Activated T-cell treated with anti-CD3 and anti-CD28 coated beads, Interleukin-2, amount 50 U/mL, for 72 hours (primary cell): Measurements from ENCODE around the gene CACHD1. TPM values are rescaled to one million over a fixed set of nuclear protein-coding genes. Genes with fewer than 3 reads are reported as not detected.
A peak's percentile ranks its signal among the peaks of the same experiment; 100 is the strongest.

Source experiments
- ATAC-seq, 2 donors: fragments of 150-1000 bp; cut with Tn5 transposase; replicated peaks in 1 of 2; 2 replicates each; pipeline ENCODE4 v1.10.0; 2021; ENCODE audit warnings: moderate library complexity in 2 of 2, mild to moderate bottlenecking in 1 of 2
- DNase-seq, 2 donors: peaks; one replicate each; pipeline ENCODE4 v3.0.0; 2021 to 2022; ENCODE audit warnings: mixed read lengths in 1 of 2
- H3K27ac Mint-ChIP-seq: one replicate; pipeline ENCODE4 v1.8.0; 2022; ENCODE audit warnings: mild to moderate bottlenecking, moderate library complexity, mixed read lengths
- H3K27me3 Mint-ChIP-seq: one replicate; pipeline ENCODE4 v1.8.0; 2022; ENCODE audit warnings: low read depth, mixed read lengths
- H3K36me3 Mint-ChIP-seq, 2 donors: one replicate each; pipeline ENCODE4 v1.8.0; 2022; ENCODE audit warnings: mixed read lengths in 2 of 2, mild to moderate bottlenecking in 1 of 2; ENCODE audit not compliant: insufficient read depth in 2 of 2
- H3K4me1 Mint-ChIP-seq: one replicate; pipeline ENCODE4 v1.8.0; 2022; ENCODE audit warnings: low read depth, mixed read lengths
- H3K4me3 Mint-ChIP-seq, 2 donors: one replicate each; pipeline ENCODE4 v1.8.0; 2022; ENCODE audit warnings: mild to moderate bottlenecking in 2 of 2, mixed read lengths in 2 of 2, moderate library complexity in 2 of 2
- H3K9me3 Mint-ChIP-seq, 2 donors: one replicate each; pipeline ENCODE4 v1.8.0; 2022; ENCODE audit warnings: mixed read lengths in 2 of 2
- total RNA-seq, 2 donors: library from RNA; stranded (reverse); gene quantifications; one replicate each; pipeline ENCODE4 v1.2.3, GENCODE V29; 2022

CACHD1 gene
- total RNA-seq: 1 to 10 TPM; 1.6 to 3.7 TPM

DNA sequence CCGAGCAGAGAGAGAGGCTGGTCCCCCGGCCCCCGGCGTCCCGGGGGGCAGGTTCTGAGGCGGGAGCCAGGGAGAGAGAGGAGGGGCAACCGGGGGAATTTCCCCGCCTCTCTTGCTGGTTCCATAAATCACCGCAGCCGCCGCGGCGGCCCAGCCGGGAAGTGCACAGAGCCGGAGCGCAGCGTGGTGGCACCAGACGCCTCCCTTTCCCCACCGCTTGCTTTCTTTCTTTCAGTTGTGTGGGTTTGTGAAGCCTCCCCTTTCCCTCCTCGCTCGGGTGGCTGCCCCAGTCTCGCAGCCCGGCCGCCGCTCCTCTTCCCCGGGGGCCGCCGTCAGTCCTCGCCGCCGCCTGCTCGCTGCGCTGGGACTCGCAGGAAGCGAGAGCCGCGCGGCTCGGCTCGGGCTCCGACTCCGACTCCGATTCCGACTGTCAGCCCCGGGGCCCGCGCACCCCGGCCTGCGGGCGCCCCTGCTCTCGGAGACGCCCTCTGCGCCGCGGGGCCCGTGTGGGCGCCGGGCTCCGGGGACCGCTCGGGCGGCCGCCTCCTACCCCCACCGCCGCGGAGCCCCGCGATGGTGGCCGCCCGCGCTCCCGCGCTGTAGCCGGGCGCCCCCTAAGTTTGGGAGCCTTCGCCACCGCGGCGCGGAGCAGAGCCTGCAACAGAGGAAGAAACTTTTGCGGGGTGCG lies at the start of gene CACHD1:
Gene CACHD1, plus strand, starts transcription at position 153 of the 688 bp plus-strand sequence. CDS start 616 bp downstream, outside the sequence.
- peak; percentile 80 to 82 for ATAC-seq
- Mint-ChIP-seq H3K9me3 (no peaks in the 10 kb centered on the region), H3K27ac (no peak within 1 kb of the TSS), H3K4me3 (peak within 1 kb of the TSS; percentile 79 to 93), H3K36me3 (peaks cover 0 to 1% of the 10 kb centered on the region in 2 donors), H3K27me3 (peaks cover 42% of the 10 kb centered on the region), H3K4me1 (peaks cover 17% of the 10 kb centered on the region)
- DNase-seq: peak; percentile 66 to 75

- DNase-seq: no peak
- no peak overlapping the region for H3K4me3 Mint-ChIP-seq
Measured at GRCh38 chr1:64421377-64421776, 48.6 kb upstream of the CACHD1 start.

GRCh38 chr1:64423526-64423925 lies 46.4 kb upstream of the CACHD1 start:
- Mint-ChIP-seq H3K4me1 (no peaks in the 10 kb centered on the region), H3K9me3 (no peaks in the 10 kb centered on the region), H3K27ac (no peak overlapping the region)

More at GRCh38 chr1:64421377-64421776, 48.6 kb upstream of the CACHD1 start:
- H3K27ac Mint-ChIP-seq: no peak overlapping the region
- no peaks in the 10 kb centered on the region for H3K9me3 Mint-ChIP-seq
- no peaks in the 10 kb centered on the region for H3K36me3 Mint-ChIP-seq
- H3K27me3 Mint-ChIP-seq: no peaks in the 10 kb centered on the region
- no peaks in the 10 kb centered on the region for H3K4me1 Mint-ChIP-seq
- ATAC-seq: no peak

GRCh38 chr1:64424412-64424811 lies 45.5 kb upstream of the CACHD1 start:
- H3K36me3 Mint-ChIP-seq: no peaks in the 10 kb centered on the region
- H3K27me3 Mint-ChIP-seq: no peaks in the 10 kb centered on the region
- no peak overlapping the region for H3K4me3 Mint-ChIP-seq
- H3K4me1 Mint-ChIP-seq: no peaks in the 10 kb centered on the region
- ATAC-seq: no peak
- no peak for DNase-seq
- no peaks in the 10 kb centered on the region for H3K9me3 Mint-ChIP-seq
- no peak overlapping the region for H3K27ac Mint-ChIP-seq

More at GRCh38 chr1:64423526-64423925, 46.4 kb upstream of the CACHD1 start:
- Mint-ChIP-seq H3K27me3 (no peaks in the 10 kb centered on the region), H3K4me3 (no peak overlapping the region), H3K36me3 (no peaks in the 10 kb centered on the region)
- no peak for ATAC-seq
- no peak for DNase-seq

DNA sequence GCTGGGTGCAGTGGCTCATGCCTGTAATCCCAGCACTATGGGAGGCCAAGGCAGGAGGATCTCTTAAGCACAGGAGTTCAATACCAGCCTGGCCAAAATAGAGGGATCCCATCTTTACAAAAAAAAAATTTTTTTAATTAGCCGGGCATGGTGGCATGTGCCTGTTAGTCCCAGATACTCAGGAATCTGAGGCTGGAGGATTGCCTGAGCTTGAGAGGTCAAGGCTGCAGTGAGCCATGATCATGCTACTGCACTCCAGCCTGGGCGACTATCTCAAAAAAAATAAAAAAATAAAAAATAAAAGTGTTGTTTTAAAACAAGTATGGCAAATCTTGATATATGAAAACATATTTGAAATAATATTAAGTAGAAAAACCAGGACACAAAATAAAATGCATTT lies 44.4 kb upstream of the CACHD1 start:
- H3K4me1 Mint-ChIP-seq: no peaks in the 10 kb centered on the region
- no peaks in the 10 kb centered on the region for H3K36me3 Mint-ChIP-seq
- H3K27me3 Mint-ChIP-seq: no peaks in the 10 kb centered on the region
- H3K9me3 Mint-ChIP-seq: no peaks in the 10 kb centered on the region
- no peak for ATAC-seq
- H3K4me3 Mint-ChIP-seq: no peak overlapping the region
- no peak overlapping the region for H3K27ac Mint-ChIP-seq
- no peak for DNase-seq

GRCh38 chr1:64426681-64427080 lies 43.2 kb upstream of the CACHD1 start:
- no peaks in the 10 kb centered on the region for H3K27me3 Mint-ChIP-seq
- no peak for DNase-seq
- no peaks in the 10 kb centered on the region for H3K36me3 Mint-ChIP-seq
- ATAC-seq: no peak
- H3K9me3 Mint-ChIP-seq: no peaks in the 10 kb centered on the region
- no peak overlapping the region for H3K27ac Mint-ChIP-seq
- no peak overlapping the region for H3K4me3 Mint-ChIP-seq
- H3K4me1 Mint-ChIP-seq: no peaks in the 10 kb centered on the region

DNA sequence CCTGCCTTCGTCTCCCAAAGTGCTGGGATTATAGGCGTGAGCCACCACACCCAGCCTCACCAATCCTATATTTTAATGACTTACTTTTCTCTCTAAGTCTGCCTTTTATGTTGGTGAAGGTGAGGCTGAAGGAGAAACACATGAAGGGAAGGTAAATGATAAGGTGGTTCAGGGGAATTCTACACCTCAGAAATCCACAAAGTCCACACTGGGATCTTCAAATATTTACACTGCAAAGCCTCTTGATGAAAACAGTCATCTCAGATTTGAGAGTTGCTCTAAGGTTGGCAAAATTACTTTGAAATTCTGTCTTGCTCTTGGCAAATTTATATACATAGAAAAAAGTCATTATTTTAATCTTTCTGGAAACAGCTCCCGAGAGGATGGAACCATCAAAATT lies 42.0 kb upstream of the CACHD1 start:
- no peak for DNase-seq

DNA sequence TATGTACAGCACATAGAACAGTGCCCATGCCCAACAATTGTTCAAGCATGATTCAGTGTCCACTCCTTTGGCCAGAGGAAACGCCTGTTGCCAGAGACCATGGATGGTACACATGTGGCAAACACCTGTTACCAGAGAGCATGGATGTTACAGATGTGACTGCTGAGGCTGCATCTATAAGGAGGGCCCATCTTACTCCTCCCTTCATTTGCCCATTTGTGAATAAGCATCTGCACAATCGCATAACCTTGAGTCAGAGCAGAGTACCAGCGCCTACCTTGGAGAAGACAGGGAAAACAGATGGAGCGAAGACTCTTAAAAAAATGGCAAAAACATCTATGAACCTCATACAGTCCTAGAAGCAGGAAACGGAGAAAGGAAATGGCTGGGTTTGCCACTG lies 36.6 kb upstream of the CACHD1 start:
- no peak overlapping the region for H3K27ac Mint-ChIP-seq
- no peak overlapping the region for H3K4me3 Mint-ChIP-seq
- no peak for ATAC-seq
- no peaks in the 10 kb centered on the region for H3K36me3 Mint-ChIP-seq
- no peak for DNase-seq
- no peaks in the 10 kb centered on the region for H3K4me1 Mint-ChIP-seq
- no peaks in the 10 kb centered on the region for H3K27me3 Mint-ChIP-seq
- no peaks in the 10 kb centered on the region for H3K9me3 Mint-ChIP-seq

More for the DNA sequence above, 42.0 kb upstream of the CACHD1 start:
- Mint-ChIP-seq H3K27me3 (no peaks in the 10 kb centered on the region), H3K27ac (no peak overlapping the region), H3K4me3 (no peak overlapping the region), H3K4me1 (no peaks in the 10 kb centered on the region), H3K9me3 (no peaks in the 10 kb centered on the region), H3K36me3 (no peaks in the 10 kb centered on the region)
- no peak for ATAC-seq

- H3K27me3 Mint-ChIP-seq: no peaks in the 10 kb centered on the region
- no peak overlapping the region for H3K4me3 Mint-ChIP-seq
- H3K36me3 Mint-ChIP-seq: no peaks in the 10 kb centered on the region
- no peak for ATAC-seq
- DNase-seq: no peak
- H3K27ac Mint-ChIP-seq: no peak overlapping the region
- no peaks in the 10 kb centered on the region for H3K4me1 Mint-ChIP-seq
- no peaks in the 10 kb centered on the region for H3K9me3 Mint-ChIP-seq
Measured at GRCh38 chr1:64433747-64434146, 36.2 kb upstream of the CACHD1 start.

- Mint-ChIP-seq H3K4me1 (no peaks in the 10 kb centered on the region), H3K27ac (no peak overlapping the region), H3K9me3 (no peaks in the 10 kb centered on the region), H3K4me3 (no peak overlapping the region), H3K27me3 (no peaks in the 10 kb centered on the region), H3K36me3 (no peaks in the 10 kb centered on the region)
- DNase-seq (no peak), ATAC-seq (no peak)
Measured at GRCh38 chr1:64435000-64435399, 34.9 kb upstream of the CACHD1 start.

DNA sequence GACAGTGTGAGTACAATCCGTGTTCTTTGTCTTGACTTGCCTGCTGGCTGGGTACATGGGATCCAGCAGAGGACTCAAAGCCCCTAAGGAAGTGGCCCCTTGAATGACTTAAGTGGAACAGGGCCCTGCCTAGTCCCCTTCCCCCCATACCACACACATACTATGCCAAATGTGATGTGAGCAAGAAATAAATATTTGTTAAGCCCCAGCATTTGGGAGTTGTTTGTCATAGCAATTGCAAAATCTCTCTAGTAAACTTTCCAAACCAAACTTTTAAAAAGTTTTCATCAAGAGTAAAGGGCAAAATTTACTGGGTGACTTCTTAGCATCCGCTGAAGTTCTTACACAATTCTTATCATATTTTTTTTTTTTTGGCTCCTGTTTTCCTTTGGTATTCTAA lies 32.5 kb upstream of the CACHD1 start:
- H3K4me1 Mint-ChIP-seq: no peaks in the 10 kb centered on the region
- no peaks in the 10 kb centered on the region for H3K9me3 Mint-ChIP-seq
- H3K36me3 Mint-ChIP-seq: no peaks in the 10 kb centered on the region
- no peak for ATAC-seq
- H3K27me3 Mint-ChIP-seq: no peaks in the 10 kb centered on the region
- H3K27ac Mint-ChIP-seq: no peak overlapping the region
- DNase-seq: no peak
- no peak overlapping the region for H3K4me3 Mint-ChIP-seq

- H3K4me3 Mint-ChIP-seq: no peak overlapping the region
- H3K27me3 Mint-ChIP-seq: no peaks in the 10 kb centered on the region
- no peaks in the 10 kb centered on the region for H3K36me3 Mint-ChIP-seq
- peaks cover 0 to 2% of the 10 kb centered on the region in 2 donors for H3K9me3 Mint-ChIP-seq
- ATAC-seq (no peak), DNase-seq (no peak)
- H3K4me1 Mint-ChIP-seq: no peaks in the 10 kb centered on the region
- no peak overlapping the region for H3K27ac Mint-ChIP-seq
Measured at GRCh38 chr1:64440183-64440826, 29.6 kb upstream of the CACHD1 start.

GRCh38 chr1:64451440-64451839 lies 18.5 kb upstream of the CACHD1 start:
- no peaks in the 10 kb centered on the region for H3K27me3 Mint-ChIP-seq
- no peaks in the 10 kb centered on the region for H3K36me3 Mint-ChIP-seq
- H3K4me3 Mint-ChIP-seq: no peak overlapping the region
- no peak overlapping the region for H3K27ac Mint-ChIP-seq
- ATAC-seq (no peak), DNase-seq (no peak)
- H3K9me3 Mint-ChIP-seq: no peaks in the 10 kb centered on the region
- H3K4me1 Mint-ChIP-seq: no peaks in the 10 kb centered on the region

DNA sequence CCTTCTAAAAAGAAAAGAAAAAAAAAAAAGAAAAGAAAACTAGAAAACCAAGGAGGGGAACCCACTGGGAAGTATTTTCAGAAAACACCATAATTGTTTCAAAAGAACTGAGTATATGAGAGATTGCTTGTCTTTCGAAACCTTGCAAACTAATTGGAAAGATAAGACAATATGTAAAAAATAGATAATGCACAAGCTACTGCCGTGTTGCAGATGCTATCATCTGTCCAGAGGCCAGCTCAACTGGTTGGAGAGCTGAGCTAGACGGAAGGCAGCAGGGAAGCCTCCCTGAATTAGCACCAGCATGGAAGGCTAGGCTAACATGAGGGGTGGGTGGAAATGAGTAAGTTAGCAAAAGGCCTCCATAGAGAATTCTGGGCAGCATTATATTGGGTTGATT lies 16.2 kb upstream of the CACHD1 start:
- Mint-ChIP-seq H3K4me1 (no peaks in the 10 kb centered on the region), H3K27me3 (no peaks in the 10 kb centered on the region), H3K36me3 (no peaks in the 10 kb centered on the region), H3K4me3 (no peak overlapping the region), H3K27ac (no peak overlapping the region), H3K9me3 (no peaks in the 10 kb centered on the region)
- no peak for ATAC-seq
- no peak for DNase-seq
